OCI-LY1 (cell line): ENCODE results near the gene RAD51B.

Experiments
- H2AFZ ChIP-seq: fragments of 200-600 bp; sonication (generic), shearing (Covaris generic); 2 replicates; pipeline ENCODE4 v1.6.0; 2014; ENCODE audit warnings: antibody characterized with exemption, mild to moderate bottlenecking, low read length
- H3F3A ChIP-seq: fragments of 200-600 bp; sonication (generic), shearing (Covaris generic); 2 replicates; pipeline ENCODE4 v1.6.0; 2014; ENCODE audit warnings: mild to moderate bottlenecking, antibody characterized with exemption, low read length, moderate library complexity; ENCODE audit not compliant: insufficient read depth
- H3K27ac ChIP-seq: fragments of 200-600 bp; sonication (generic); 2 replicates; pipeline ENCODE4 v1.5.1; 2014; ENCODE audit warnings: low read length, mixed run types, mild to moderate bottlenecking, low read depth; ENCODE audit not compliant: poor library complexity, severe bottlenecking
- H3K27me3 ChIP-seq: fragments of 200-600 bp; sonication (generic); 2 replicates; pipeline ENCODE4 v1.6.0; 2014; ENCODE audit warnings: antibody characterized with exemption, mild to moderate bottlenecking, low read length, moderate library complexity; ENCODE audit not compliant: insufficient read depth
- H3K36me3 ChIP-seq: fragments of 200-600 bp; sonication (generic); 2 replicates; pipeline ENCODE4 v1.6.1; 2014; ENCODE audit warnings: mild to moderate bottlenecking, antibody characterized with exemption, low read length, moderate library complexity, mixed read lengths; ENCODE audit not compliant: insufficient read depth
- H3K4me1 ChIP-seq: fragments of 200-600 bp; sonication (generic); 2 replicates; pipeline ENCODE4 v1.5.1; 2014; ENCODE audit warnings: mild to moderate bottlenecking, low read length, moderate library complexity; ENCODE audit not compliant: insufficient read depth, severe bottlenecking
- H3K4me2 ChIP-seq: fragments of 200-600 bp; sonication (generic), shearing (Covaris generic); 2 replicates; pipeline ENCODE4 v1.6.1; 2014; ENCODE audit warnings: low read length
- H3K4me3 ChIP-seq: fragments of 200-600 bp; sonication (generic); 2 replicates; pipeline ENCODE4 v1.5.1; 2014; ENCODE audit warnings: low read length, low read depth, mild to moderate bottlenecking, mixed read lengths; ENCODE audit not compliant: poor library complexity, severe bottlenecking
- H3K79me2 ChIP-seq: fragments of 200-600 bp; shearing (Covaris generic); 2 replicates; pipeline ENCODE4 v1.6.1; 2016; ENCODE audit warnings: mixed run types, low read length, mixed read lengths; ENCODE audit not compliant: insufficient read depth
- H3K9ac ChIP-seq: fragments of 200-600 bp; sonication (generic), shearing (Covaris generic); 2 replicates; pipeline ENCODE4 v1.6.1; 2014; ENCODE audit warnings: mild to moderate bottlenecking, low read length, mixed read lengths
- H3K9me2 ChIP-seq: fragments of 200-600 bp; sonication (generic), shearing (Covaris generic); 2 replicates; pipeline ENCODE4 v1.6.1; 2014; ENCODE audit warnings: low read depth, mild to moderate bottlenecking, low read length, mixed read lengths
- H3K9me3 ChIP-seq: fragments of 200-600 bp; shearing (Covaris generic); 2 replicates; pipeline ENCODE4 v1.6.1; 2014; ENCODE audit warnings: low read length, mixed read lengths
- H4K20me1 ChIP-seq: fragments of 200-600 bp; sonication (generic), shearing (Covaris generic); 2 replicates; pipeline ENCODE4 v1.6.0; 2016; ENCODE audit warnings: mild to moderate bottlenecking, low read length; ENCODE audit not compliant: insufficient read depth
- EZH2 ChIP-seq: fragments of 200-600 bp; sonication (generic), shearing (Covaris generic); IDR thresholded peaks from 2 replicates; pipeline ENCODE4 v1.8.0; 2017; ENCODE audit warnings: borderline replicate concordance, mixed run types, mild to moderate bottlenecking, antibody characterized with exemption, low read length, moderate library complexity, mixed read lengths
- TF ChIP-seq, protein P1 (sequence below): fragments of 200-600 bp; sonication (generic), shearing (Covaris generic); IDR thresholded peaks from 2 replicates; pipeline ENCODE4 v1.5.1; 2017; ENCODE audit warnings: mild to moderate bottlenecking, antibody characterized with exemption, low read length, moderate library complexity, mixed read lengths

RAD51B gene

DNA sequence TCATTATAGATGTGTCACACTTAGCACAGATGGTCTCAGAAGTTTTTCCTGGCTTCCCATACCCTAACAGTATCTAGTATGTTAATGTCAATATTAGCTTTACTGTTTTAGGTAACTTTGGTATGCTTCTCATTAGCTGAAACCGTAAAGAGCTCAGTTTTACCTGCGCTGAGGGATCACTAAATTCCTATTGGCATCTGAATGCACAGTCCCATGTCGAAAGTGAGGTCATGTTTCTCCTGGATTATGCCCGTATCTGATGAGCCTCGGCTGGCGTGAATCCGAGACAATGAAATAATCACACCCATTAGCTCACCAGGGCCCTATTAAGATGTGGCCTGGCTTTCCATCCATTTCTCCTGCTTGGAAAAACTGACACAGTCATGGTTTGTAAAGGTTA lies 555.1 kb downstream of the RAD51B start:
- Histone ChIP-seq H3K9me2 (no peaks in the 10 kb centered on the region), H3K4me1 (peaks cover 63% of the 10 kb centered on the region), H3K9ac (no peak overlapping the region), H3K4me3 (no peak overlapping the region), H3K36me3 (no peaks in the 10 kb centered on the region), H2AFZ (no peak overlapping the region), H3K27me3 (no peaks in the 10 kb centered on the region), H3K9me3 (peaks cover 3% of the 10 kb centered on the region; the same call in 1 of the 2 replicates), H3K4me2 (no peak overlapping the region), H4K20me1 (no peaks in the 10 kb centered on the region), H3K27ac (peak overlapping the region; percentile 67), H3K79me2 (no peaks in the 10 kb centered on the region), H3F3A (no peaks in the 10 kb centered on the region)
- TF ChIP-seq EZH2: no peak
- TF ChIP-seq, protein P1, sequence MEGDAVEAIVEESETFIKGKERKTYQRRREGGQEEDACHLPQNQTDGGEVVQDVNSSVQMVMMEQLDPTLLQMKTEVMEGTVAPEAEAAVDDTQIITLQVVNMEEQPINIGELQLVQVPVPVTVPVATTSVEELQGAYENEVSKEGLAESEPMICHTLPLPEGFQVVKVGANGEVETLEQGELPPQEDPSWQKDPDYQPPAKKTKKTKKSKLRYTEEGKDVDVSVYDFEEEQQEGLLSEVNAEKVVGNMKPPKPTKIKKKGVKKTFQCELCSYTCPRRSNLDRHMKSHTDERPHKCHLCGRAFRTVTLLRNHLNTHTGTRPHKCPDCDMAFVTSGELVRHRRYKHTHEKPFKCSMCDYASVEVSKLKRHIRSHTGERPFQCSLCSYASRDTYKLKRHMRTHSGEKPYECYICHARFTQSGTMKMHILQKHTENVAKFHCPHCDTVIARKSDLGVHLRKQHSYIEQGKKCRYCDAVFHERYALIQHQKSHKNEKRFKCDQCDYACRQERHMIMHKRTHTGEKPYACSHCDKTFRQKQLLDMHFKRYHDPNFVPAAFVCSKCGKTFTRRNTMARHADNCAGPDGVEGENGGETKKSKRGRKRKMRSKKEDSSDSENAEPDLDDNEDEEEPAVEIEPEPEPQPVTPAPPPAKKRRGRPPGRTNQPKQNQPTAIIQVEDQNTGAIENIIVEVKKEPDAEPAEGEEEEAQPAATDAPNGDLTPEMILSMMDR: no peak

DNA sequence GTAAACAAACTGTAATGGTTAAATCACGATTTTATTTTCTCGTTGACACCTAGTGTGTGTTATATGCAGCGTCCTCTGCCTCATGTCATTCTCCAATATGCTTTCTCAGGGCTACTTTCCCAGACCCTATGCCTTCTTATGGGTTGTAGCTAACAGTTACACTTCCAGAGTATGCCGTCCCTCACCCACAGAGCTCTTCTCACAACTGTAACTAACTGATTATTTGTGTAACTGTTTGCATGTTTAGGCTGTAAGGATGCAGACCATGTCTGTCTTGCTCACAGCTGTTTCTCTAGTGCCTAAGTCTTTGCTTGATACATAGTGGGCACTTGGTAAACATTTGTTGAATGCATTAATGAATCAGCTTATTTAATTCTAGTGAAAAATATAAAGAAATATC lies 555.8 kb downstream of the RAD51B start:
- no peaks in the 10 kb centered on the region for H3K27me3 ChIP-seq
- no peaks in the 10 kb centered on the region for H3F3A ChIP-seq
- H3K79me2 ChIP-seq: no peaks in the 10 kb centered on the region
- no peaks in the 10 kb centered on the region for H3K36me3 ChIP-seq
- no peak overlapping the region for H3K4me3 ChIP-seq
- H3K9me3 ChIP-seq: peaks cover 3% of the 10 kb centered on the region; the same call in 1 of the 2 replicates
- H2AFZ ChIP-seq: no peak overlapping the region
- no peak overlapping the region for H3K4me2 ChIP-seq
- H3K4me1 ChIP-seq: peaks cover 63% of the 10 kb centered on the region
- no peaks in the 10 kb centered on the region for H4K20me1 ChIP-seq
- TF ChIP-seq EZH2: no peak
- TF ChIP-seq, protein P1: no peak
- H3K9ac ChIP-seq: 0 out of 2 replicates have a peak overlapping the region, but pooled peaks have one; percentile 1
- H3K27ac ChIP-seq: peak overlapping the region; percentile 67
- no peaks in the 10 kb centered on the region for H3K9me2 ChIP-seq

DNA sequence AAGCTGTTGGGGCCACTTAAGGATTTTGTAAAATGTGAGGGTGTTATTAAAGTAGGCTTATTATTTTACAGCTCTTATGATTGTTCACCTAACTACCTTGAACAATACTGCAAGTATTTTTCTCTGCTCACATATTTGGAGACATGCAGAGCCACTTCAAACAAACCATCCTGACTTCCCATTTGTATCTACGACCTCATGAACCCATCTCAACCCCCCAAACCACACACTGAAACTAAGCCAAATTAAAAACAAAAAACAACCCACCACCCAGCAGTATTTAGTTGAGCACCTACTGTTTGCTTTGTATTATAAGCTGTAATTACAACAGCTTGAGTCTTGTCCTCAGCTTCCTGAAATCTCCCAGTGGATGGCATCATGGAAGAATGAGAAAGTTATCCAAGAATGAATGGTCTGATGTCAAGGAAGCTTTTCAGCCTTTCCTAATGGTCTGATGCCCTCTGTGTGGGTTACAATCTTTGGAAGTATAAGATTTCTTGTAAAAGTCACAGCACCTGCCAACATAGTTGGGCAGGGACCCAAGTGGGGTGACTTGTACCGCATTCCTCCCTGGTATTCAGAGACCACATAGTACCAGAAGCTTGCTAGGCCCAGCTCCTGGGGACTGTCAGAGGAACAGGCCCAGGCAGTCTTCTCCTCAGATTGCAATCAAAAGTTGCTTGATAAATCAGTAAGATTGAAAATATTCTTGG lies 556.6 kb downstream of the RAD51B start:
- no peak overlapping the region for H3K4me2 ChIP-seq
- no peaks in the 10 kb centered on the region for H4K20me1 ChIP-seq
- H3K36me3 ChIP-seq: no peaks in the 10 kb centered on the region
- H3K9ac ChIP-seq: no peak overlapping the region
- H2AFZ ChIP-seq: no peak overlapping the region
- peaks cover 66% of the 10 kb centered on the region for H3K4me1 ChIP-seq
- H3K79me2 ChIP-seq: no peaks in the 10 kb centered on the region
- H3K27me3 ChIP-seq: no peaks in the 10 kb centered on the region
- no peaks in the 10 kb centered on the region for H3F3A ChIP-seq
- H3K9me3 ChIP-seq: peaks cover 3% of the 10 kb centered on the region; the same call in 1 of the 2 replicates
- TF ChIP-seq, protein P1: no peak
- no peak for TF ChIP-seq EZH2
- H3K4me3 ChIP-seq: no peak overlapping the region
- no peaks in the 10 kb centered on the region for H3K9me2 ChIP-seq
- H3K27ac ChIP-seq: peak overlapping the region; percentile 67
